ENCODE data around the gene ADD3. TPM values are rescaled to one million over a fixed set of nuclear protein-coding genes. Genes with fewer than 3 reads are reported as not detected.

Gene ADD3
- total RNA-seq, 1 experiment from 2014 or later: 86.7 TPM

- no peak for TF ChIP-seq E2F1 (CRISPR knock-in tag; IDR thresholded peaks at IDR 0.05)
- no peak for TF ChIP-seq GABPB1 (CRISPR knock-in tag; IDR thresholded peaks at IDR 0.05)
- no peak for TF ChIP-seq PREB (CRISPR knock-in tag; IDR thresholded peaks at IDR 0.05; ENCODE audit: borderline replicate concordance)
- no peak for TF ChIP-seq NR3C1 (CRISPR knock-in tag; conservative IDR thresholded peaks at IDR 0.05; ENCODE audit: low read depth)
- no peak for TF ChIP-seq ZNF232 (CRISPR knock-in tag; IDR thresholded peaks at IDR 0.05)
- no peak for TF ChIP-seq USF2 (CRISPR knock-in tag; IDR thresholded peaks at IDR 0.05)
- no peak for TF ChIP-seq E2F4 (CRISPR knock-in tag; IDR thresholded peaks at IDR 0.05; ENCODE audit: borderline replicate concordance, low read depth)
- TF ChIP-seq FOXJ3 (CRISPR knock-in tag; IDR thresholded peaks at IDR 0.05; ENCODE audit: borderline replicate concordance): no peak
- TF ChIP-seq AFF4 (CRISPR knock-in tag; IDR thresholded peaks at IDR 0.05; ENCODE audit: borderline replicate concordance): no peak
These were observed 66.5 kb downstream of the ADD3 start (continued) for GRCh38 chr10:110074298-110074697.

- ChIA-PET CTCF (interaction anchor here (2.1 kb wide), 1 partner anchor 191 kb away, joined by 8 read pairs; no protein-coding TSS in a partner anchor), POLR2A (no interaction called here)
- Mint-ChIP-seq H3K4me3 (no peak overlapping the region), H3K4me1 (peaks cover 45% of the 10 kb centered on the region), H3K9me3 (no peaks in the 10 kb centered on the region), H3K27me3 (ENCODE audit: low read depth) (no peaks in the 10 kb centered on the region), H3K27ac (0 out of 2 replicates have a peak overlapping the region, but pooled peaks have one; percentile 21), H3K36me3 (no peaks in the 10 kb centered on the region)
- ATAC-seq (no peak), DNase-seq (ENCODE audit: low spot score) (no peak)
- TF ChIP-seq OVOL2 (CRISPR knock-in tag; IDR thresholded peaks at IDR 0.05; ENCODE audit: borderline replicate concordance): no peak
- TF ChIP-seq EMX1 (CRISPR knock-in tag; IDR thresholded peaks at IDR 0.05): no peak
- no peak for TF ChIP-seq CDX4 (CRISPR knock-in tag; IDR thresholded peaks at IDR 0.05; ENCODE audit: borderline replicate concordance)
- no peak for TF ChIP-seq CREB1 (CRISPR knock-in tag; IDR thresholded peaks at IDR 0.05)
- TF ChIP-seq AR (CRISPR knock-in tag; IDR thresholded peaks at IDR 0.05): no peak
- no peak for TF ChIP-seq MLX (CRISPR knock-in tag; IDR thresholded peaks at IDR 0.05)
- no peak for TF ChIP-seq ZBTB21 (CRISPR knock-in tag; IDR thresholded peaks at IDR 0.05; ENCODE audit: borderline replicate concordance)
- no peak for TF ChIP-seq HMGXB4 (CRISPR knock-in tag; IDR thresholded peaks at IDR 0.05)
- no peak for TF ChIP-seq SMAD4 (CRISPR knock-in tag; IDR thresholded peaks at IDR 0.05)
- no peak for TF ChIP-seq ZMAT4 (CRISPR knock-in tag; IDR thresholded peaks at IDR 0.05)
These were observed 67.2 kb downstream of the ADD3 start for GRCh38 chr10:110074758-110075671.

All from WTC11 (cell line).